ENCODE results near the gene ANKMY1.

Gene ANKMY1

DNA sequence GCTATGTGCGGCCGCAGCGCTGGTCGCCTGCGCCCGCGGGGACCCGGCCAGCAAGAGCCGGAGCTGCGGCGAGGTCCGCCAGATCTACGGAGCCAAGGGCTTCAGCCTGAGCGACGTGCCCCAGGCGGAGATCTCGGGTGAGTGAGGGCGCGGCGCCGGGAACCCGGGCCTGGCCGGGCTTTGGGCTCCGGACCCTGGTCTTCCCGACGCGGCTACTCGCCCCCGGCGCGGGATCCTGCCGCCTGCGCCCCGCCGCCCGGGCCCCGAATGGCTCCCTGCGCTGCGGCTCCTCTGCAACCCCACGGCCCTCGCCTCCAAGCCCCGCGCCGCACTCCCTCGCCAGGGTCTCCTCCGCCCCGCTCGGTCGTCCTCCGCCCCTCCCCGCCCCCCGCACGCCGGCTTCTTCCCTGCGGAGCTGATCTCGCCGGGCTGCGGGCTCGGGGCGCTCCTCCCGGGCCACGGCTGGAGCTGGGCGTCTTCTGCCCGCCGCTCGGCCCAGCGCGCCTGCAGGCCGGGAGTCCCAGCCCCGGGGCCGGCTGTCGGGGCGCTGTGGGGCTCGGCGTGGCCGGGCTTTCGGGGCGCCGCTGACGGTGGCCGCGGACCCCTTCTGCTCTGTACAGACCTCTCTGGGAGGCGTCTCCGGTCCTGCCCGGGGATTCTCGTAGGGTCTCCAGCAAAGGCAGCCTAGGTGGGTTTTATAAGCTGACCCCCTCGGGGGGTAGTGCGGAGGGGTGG is 121.7 kb downstream of the ANKMY1 start:
- Histone ChIP-seq H3K27me3 (ENCODE audit: control insufficient read depth, insufficient read depth, low read length) (no peaks in the 10 kb centered on the region), H3K4me3 (ENCODE audit: low read length) (peak overlapping the region; percentile 68), H3K4me1 (ENCODE audit: control insufficient read depth, insufficient read depth, low read length) (peaks cover 18% of the 10 kb centered on the region), H3K27ac (ENCODE audit: low read depth, low read length) (peak overlapping the region; percentile 84), H3K9ac (ENCODE audit: low read length) (peak overlapping the region; percentile 40), H3K36me3 (ENCODE audit: control insufficient read depth, insufficient read depth, low read length) (no peaks in the 10 kb centered on the region)

DNA sequence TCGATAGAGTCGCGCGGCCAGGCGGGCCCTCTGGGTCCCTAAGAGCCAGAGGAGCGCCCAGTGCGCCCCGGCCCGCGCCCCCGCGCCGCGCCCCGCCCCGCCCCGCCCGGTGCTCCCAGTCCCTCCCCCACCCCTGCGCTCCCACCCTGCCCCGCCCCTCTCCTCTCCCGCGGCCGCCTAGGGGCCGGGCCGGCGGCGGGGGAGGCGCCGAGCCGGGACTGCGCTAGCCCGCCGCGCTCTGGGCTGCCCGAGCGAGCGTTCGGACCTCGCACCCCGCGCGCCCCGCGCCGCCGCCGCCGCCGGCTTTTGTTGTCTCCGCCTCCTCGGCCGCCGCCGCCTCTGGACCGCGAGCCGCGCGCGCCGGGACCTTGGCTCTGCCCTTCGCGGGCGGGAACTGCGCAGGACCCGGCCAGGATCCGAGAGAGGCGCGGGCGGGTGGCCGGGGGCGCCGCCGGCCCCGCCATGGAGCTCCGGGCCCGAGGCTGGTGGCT is 122.3 kb downstream of the ANKMY1 start, which contains the start of gene GPC1:
Gene GPC1 (plus strand): TSS at position 207 of the 491 bp plus-strand sequence. CDS start 256 bp downstream, at position 463.
- no peaks in the 10 kb centered on the region for H3K27me3 ChIP-seq (ENCODE audit: control insufficient read depth, insufficient read depth, low read length)
- H3K27ac ChIP-seq (ENCODE audit: low read depth, low read length), result peak within 1 kb of the TSS; percentile 84
- peak within 1 kb of the TSS; percentile 40 for H3K9ac ChIP-seq (ENCODE audit: low read length)
- peaks cover 18% of the 10 kb centered on the region for H3K4me1 ChIP-seq (ENCODE audit: control insufficient read depth, insufficient read depth, low read length)
- H3K4me3 ChIP-seq (ENCODE audit: low read length), result peak within 1 kb of the TSS; percentile 68
- no peaks in the 10 kb centered on the region for H3K36me3 ChIP-seq (ENCODE audit: control insufficient read depth, insufficient read depth, low read length)

DNA sequence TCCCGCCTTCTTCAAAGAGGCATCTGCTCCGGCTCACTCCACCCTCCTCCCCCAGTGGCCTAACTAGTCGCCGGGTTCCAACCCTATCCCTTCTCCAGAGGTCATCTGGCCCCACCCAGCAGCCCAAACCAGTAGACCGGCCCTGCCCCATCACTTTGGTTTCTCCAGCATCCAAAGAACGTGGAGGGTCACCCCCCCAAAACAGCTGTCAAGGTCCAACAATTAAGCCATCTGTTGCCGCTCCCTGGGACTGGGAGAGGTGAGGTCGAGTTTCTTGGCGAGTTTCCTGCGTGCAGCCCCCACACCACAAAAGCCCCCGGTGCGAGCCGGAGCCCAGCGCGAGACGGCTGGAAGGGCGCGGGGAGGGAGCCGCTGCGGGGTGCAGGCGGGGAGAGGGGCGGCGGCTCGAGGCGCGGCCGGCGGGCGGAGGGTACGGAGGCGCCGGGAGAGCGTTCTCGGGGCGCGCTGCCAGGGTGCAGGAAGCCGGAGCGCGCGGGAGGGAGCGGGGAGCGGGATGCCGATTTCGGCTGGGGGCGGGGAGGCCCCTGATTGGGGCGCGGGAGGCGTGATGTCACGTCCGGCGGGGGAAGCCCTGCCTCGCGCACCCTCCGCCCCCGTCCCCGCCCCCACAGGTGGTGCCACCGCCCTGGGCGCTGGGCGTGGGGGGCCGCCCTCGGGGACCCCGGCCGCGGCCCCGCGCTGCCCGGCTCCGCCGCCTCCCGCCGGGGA is 122.9 kb downstream of the ANKMY1 start:
- Histone ChIP-seq H3K27ac (ENCODE audit: low read depth, low read length) (peak overlapping the region; percentile 81), H3K9ac (ENCODE audit: low read length) (no peak overlapping the region), H3K36me3 (ENCODE audit: control insufficient read depth, insufficient read depth, low read length) (no peaks in the 10 kb centered on the region), H3K4me1 (ENCODE audit: control insufficient read depth, insufficient read depth, low read length) (peaks cover 18% of the 10 kb centered on the region), H3K4me3 (ENCODE audit: low read length) (peak overlapping the region; percentile 61), H3K27me3 (ENCODE audit: control insufficient read depth, insufficient read depth, low read length) (no peaks in the 10 kb centered on the region)

DNA sequence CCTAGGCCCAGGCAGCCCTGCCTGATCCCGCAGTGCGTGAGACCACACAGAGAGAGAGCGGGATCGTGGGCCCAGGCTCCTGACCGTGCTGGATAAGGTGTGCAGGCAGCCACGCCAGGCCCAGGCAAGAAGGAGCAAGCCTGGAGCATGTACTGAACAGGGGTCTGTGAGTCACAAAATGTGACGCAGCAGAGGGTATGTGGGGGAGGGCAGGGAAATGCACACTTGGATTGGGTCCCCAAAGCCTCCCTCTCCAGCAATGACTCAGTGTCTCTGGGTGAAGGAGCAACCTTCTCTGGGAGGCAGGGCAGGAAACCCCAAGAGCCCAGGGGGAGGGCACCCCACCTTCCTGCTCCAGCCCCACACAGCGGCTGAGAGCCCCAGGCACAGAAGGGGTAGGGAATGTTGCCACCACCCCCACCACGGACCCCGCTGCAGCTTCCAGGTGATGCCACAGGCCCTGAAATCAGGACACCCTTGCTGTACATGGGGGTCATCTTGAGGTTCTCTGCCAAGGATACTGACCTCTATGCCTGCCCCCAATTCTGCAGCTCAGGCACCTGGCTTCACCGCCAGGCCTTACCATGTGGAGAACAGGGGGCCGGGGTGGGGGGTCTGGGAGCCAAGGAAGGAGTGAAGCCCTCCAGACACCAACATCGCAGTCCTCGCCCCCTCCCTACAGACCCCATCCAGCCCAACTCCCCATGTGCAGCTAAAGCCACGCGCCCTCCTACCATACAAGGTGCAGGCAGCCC is 123.6 kb downstream of the ANKMY1 start:
- Histone ChIP-seq H3K9ac (ENCODE audit: low read length) (no peak overlapping the region), H3K4me3 (ENCODE audit: low read length) (peak overlapping the region; percentile 61), H3K27me3 (ENCODE audit: control insufficient read depth, insufficient read depth, low read length) (no peaks in the 10 kb centered on the region), H3K36me3 (ENCODE audit: control insufficient read depth, insufficient read depth, low read length) (no peaks in the 10 kb centered on the region), H3K27ac (ENCODE audit: low read depth, low read length) (peak overlapping the region; percentile 81), H3K4me1 (ENCODE audit: control insufficient read depth, insufficient read depth, low read length) (peaks cover 18% of the 10 kb centered on the region)

DNA sequence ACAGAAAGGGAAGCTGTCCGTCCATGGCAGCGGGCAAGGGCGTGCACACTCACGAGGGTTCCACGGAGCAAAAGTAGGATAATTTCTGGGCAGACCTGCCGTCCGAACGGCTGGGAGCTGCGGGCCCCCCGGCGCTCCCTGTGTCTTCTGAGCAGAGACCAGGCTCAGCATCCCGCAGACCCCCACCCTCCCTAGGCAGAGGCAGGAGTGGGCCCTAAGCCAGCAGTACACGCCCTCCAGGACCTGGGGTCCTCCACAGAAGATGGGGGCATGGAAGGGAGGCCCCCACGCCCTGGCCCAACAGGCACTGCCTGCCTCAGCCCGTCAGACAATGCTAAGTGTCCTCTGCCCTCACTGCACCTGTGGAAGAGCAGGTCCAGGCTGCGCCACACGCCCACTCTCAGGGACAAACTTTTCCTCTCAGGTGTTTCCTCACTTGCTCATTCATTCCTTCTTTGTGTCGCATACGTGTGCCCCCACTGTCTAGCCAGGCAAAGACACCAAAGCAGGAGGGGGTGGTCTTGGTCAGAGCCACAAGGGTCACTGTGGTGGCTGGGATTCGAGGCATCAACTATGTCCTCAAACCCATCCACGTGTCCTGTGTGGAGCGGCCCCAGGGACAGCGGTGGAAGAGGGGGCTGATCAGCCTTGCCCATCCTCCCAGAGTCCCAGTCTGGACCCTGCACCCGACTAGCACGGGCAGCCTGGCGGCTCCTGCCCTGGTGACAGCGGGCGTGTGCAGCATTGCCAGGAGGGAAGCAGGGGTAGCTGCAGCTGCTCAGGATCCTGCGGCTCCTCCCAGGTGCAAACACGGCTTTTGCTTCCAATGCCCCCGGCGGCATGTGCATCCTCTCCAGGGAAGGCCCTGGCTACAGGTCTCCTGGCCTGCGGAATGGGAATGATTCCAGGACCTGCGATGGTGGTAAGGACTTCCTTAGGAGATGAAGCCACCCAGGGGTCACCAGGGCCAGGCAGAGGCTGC is 124.7 kb downstream of the ANKMY1 start:
- H3K4me3 ChIP-seq (ENCODE audit: low read length), result no peak overlapping the region
- H3K27me3 ChIP-seq (ENCODE audit: control insufficient read depth, insufficient read depth, low read length), result no peaks in the 10 kb centered on the region
- H3K27ac ChIP-seq (ENCODE audit: low read depth, low read length), result peak overlapping the region; percentile 32
- no peaks in the 10 kb centered on the region for H3K36me3 ChIP-seq (ENCODE audit: control insufficient read depth, insufficient read depth, low read length)
- H3K4me1 ChIP-seq (ENCODE audit: control insufficient read depth, insufficient read depth, low read length), result peaks cover 14% of the 10 kb centered on the region
- H3K9ac ChIP-seq (ENCODE audit: low read length), result no peak overlapping the region

DNA sequence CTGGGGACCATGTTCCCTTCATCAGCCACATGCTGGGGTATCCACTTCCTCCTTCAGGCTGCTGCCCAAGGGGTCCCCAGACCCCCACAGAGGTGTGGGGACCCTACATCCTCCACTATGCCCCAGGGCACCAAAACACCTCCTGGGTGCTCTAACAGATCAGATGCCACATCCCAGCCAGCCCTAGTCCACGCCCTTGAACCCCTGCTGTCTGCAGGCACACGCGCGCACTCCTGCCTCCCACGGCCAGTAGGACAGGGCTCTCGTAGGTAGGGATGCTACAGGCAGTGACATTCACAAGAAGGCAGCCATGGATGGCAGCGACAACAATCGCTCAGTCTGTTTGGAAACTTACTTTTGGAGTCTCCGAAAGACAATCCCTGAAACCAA is 125.4 kb downstream of the ANKMY1 start:
- no peak overlapping the region for H3K27ac ChIP-seq (ENCODE audit: low read depth, low read length)
- no peak overlapping the region for H3K9ac ChIP-seq (ENCODE audit: low read length)
- H3K27me3 ChIP-seq (ENCODE audit: control insufficient read depth, insufficient read depth, low read length), result no peaks in the 10 kb centered on the region
- peaks cover 10% of the 10 kb centered on the region for H3K4me1 ChIP-seq (ENCODE audit: control insufficient read depth, insufficient read depth, low read length)
- H3K4me3 ChIP-seq (ENCODE audit: low read length), result no peak overlapping the region
- H3K36me3 ChIP-seq (ENCODE audit: control insufficient read depth, insufficient read depth, low read length), result no peaks in the 10 kb centered on the region

DNA sequence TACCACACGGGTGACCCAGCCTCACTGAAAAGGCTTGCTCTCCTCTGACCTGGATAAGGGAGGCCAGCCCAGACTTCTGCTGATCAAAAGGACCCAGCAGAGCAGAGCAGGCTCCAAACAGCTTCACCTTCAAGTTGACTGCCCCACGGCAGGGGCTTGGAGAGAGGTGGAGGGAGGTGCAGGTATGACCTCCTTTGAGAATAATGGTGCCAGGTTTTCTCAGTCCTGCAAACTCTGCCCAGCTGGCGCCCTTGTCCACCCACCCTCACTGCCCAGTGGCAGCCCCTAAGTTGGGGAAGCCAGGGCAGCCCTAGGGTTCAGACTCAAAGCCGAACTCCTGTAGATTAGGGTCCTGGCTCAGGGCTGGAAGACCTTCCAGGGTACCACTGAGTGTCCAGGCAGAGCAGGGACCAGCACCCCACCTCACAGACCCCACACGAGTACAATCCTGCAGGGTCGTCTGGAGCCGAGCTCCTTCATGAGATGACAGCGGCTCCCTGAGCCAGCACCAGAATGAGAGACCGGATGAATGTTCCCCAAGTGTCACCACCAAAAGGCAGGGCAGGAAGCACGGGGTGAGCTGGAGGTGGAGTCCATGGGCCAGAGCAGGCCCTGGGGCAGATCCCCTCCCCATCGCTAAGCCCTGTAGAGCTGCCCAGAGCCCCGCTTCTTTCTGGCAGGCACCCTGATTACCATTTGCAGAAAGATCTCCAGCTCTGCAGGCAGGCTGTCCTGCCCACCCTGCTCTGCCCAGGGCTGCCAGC is 125.9 kb downstream of the ANKMY1 start:
- H3K4me1 ChIP-seq (ENCODE audit: control insufficient read depth, insufficient read depth, low read length), result peaks cover 4% of the 10 kb centered on the region
- H3K27ac ChIP-seq (ENCODE audit: low read depth, low read length), result no peak overlapping the region
- H3K36me3 ChIP-seq (ENCODE audit: control insufficient read depth, insufficient read depth, low read length), result no peaks in the 10 kb centered on the region
- no peak overlapping the region for H3K9ac ChIP-seq (ENCODE audit: low read length)
- no peak overlapping the region for H3K4me3 ChIP-seq (ENCODE audit: low read length)
- H3K27me3 ChIP-seq (ENCODE audit: control insufficient read depth, insufficient read depth, low read length), result no peaks in the 10 kb centered on the region

DNA sequence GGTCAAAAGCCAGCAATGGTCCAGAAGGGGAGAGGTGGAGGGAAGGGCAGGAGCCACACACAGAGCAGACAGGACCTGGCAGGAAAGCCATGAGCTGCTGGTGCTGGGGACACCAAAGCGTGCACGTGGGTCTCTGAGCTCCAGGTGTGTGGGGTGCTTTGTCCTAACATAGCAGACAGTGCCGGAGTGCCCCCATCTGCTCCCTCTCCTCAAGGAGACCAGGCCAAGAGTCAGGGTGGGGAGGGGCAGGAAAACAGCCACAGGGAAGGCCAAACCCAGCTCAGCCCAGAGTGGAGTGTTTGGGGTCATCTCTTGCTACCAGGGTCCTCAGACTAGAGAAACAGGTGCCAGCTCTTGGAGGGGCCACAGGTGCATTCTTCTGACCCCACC is 126.5 kb downstream of the ANKMY1 start:
- no peak overlapping the region for H3K27ac ChIP-seq (ENCODE audit: low read depth, low read length)
- H3K27me3 ChIP-seq (ENCODE audit: control insufficient read depth, insufficient read depth, low read length), result no peaks in the 10 kb centered on the region

DNA sequence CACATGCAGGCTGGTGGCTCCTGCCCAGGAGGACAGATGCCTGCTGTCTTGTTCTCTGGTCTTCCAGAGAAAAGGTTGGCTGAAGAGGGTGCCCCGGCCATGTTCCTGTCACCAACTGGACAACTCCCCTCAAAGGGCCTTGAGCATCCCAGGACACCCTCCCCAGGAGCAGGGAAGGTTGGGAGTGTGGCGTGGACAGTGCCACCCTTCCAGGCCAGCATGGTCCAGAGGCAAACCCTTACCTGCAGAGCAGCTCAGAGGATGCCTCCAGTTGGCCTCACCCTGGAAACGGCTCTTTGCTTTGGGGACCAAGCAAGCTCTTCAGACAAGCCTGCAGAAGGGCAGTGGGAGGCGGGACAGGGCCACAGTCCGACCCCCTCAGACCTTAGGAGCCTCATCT is 127.2 kb downstream of the ANKMY1 start:
- no peak overlapping the region for H3K27ac ChIP-seq (ENCODE audit: low read depth, low read length)
- H3K4me1 ChIP-seq (ENCODE audit: control insufficient read depth, insufficient read depth, low read length), result peaks cover 3% of the 10 kb centered on the region
- H3K36me3 ChIP-seq (ENCODE audit: control insufficient read depth, insufficient read depth, low read length), result no peaks in the 10 kb centered on the region
- H3K27me3 ChIP-seq (ENCODE audit: control insufficient read depth, insufficient read depth, low read length), result no peaks in the 10 kb centered on the region
- H3K4me3 ChIP-seq (ENCODE audit: low read length), result no peak overlapping the region
- H3K9ac ChIP-seq (ENCODE audit: low read length), result no peak overlapping the region

More for the DNA sequence above, 126.5 kb downstream of the ANKMY1 start:
- H3K4me1 ChIP-seq (ENCODE audit: control insufficient read depth, insufficient read depth, low read length), result peaks cover 3% of the 10 kb centered on the region
- H3K4me3 ChIP-seq (ENCODE audit: low read length), result no peak overlapping the region
- no peak overlapping the region for H3K9ac ChIP-seq (ENCODE audit: low read length)
- no peaks in the 10 kb centered on the region for H3K36me3 ChIP-seq (ENCODE audit: control insufficient read depth, insufficient read depth, low read length)

DNA sequence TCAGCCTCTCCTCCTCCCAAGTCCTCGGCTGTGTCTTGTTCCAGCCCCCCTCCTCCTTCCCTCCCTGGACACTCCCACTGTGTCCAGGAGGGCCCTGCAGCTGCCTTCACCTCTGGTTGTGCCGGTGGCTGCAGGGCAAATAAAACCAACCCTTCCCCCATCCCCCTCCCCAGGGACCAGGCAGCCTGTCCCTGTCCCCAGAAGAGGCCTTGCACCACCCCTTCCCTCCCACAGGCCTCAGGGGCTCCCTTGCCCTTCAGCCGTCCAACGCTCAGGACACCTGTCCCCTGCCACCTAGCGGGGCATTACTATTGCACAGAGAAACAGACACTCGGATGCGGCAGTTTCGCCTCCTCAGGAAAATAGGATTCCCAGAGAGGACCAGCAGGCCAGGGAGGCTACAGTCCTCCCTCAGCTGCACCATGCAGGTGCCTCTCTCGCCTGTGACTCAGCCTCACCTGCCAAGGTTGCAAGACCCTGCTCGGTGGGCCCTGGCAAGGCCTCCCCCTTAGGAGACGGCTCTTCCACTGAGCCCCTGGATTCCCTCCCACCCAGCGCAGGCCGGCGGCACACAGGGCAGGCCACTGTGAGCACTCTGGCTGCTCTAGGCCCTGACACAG is 127.8 kb downstream of the ANKMY1 start:
- H3K9ac ChIP-seq (ENCODE audit: low read length), result no peak overlapping the region
- H3K27me3 ChIP-seq (ENCODE audit: control insufficient read depth, insufficient read depth, low read length), result no peaks in the 10 kb centered on the region
- no peak overlapping the region for H3K27ac ChIP-seq (ENCODE audit: low read depth, low read length)
- peaks cover 3% of the 10 kb centered on the region for H3K4me1 ChIP-seq (ENCODE audit: control insufficient read depth, insufficient read depth, low read length)
- H3K4me3 ChIP-seq (ENCODE audit: low read length), result no peak overlapping the region
- H3K36me3 ChIP-seq (ENCODE audit: control insufficient read depth, insufficient read depth, low read length), result no peaks in the 10 kb centered on the region
